GM12892 (cell line): ENCODE data around the gene MMP12.

ENCODE experiments used
- POLR2A ChIP-seq: IDR thresholded peaks from 2 replicates; pipeline ENCODE4 v1.6.1; 2011; ENCODE audit warnings: low read depth, low read length, control low read depth
- POLR2AphosphoS5 ChIP-seq: IDR thresholded peaks from 2 replicates; pipeline ENCODE4 v1.6.1; 2011; ENCODE audit warnings: low read depth, low read length, control low read depth
- TAF1 ChIP-seq: IDR thresholded peaks from 2 replicates; pipeline ENCODE4 v1.6.1; 2011; ENCODE audit warnings: low read depth, mild to moderate bottlenecking, control low read depth, low read length, borderline replicate concordance

- TF ChIP-seq TAF1, result no peak
- TF ChIP-seq POLR2A, result no peak
- no peak for TF ChIP-seq POLR2AphosphoS5
Observed at GRCh38 chr11:102911758-102912481, 37.1 kb upstream of the MMP12 start.
